Transverse colon (tissue), 4 donors: ENCODE data around the gene HEATR9. TPM values are rescaled to one million over a fixed set of nuclear protein-coding genes. Genes with fewer than 3 reads are reported as not detected.

Experiments
- DNase-seq: peaks from one replicate; pipeline ENCODE4 v3.0.0-alpha.2; 2019
- H3K27ac ChIP-seq, 4 donors: fragments of 200-600 bp; sonication (generic); 2 replicates each; pipeline ENCODE4 v1.5.1; 2016 to 2018; ENCODE audit warnings: inconsistent platforms in 4 of 4
- H3K27me3 ChIP-seq: fragments of 200-600 bp; sonication (generic); 2 replicates; pipeline ENCODE4 v1.5.1; 2017; ENCODE audit warnings: inconsistent platforms
- H3K36me3 ChIP-seq, 4 donors: fragments of 200-600 bp; sonication (generic); 2 replicates each; pipeline ENCODE4 v1.5.1; 2017 to 2019; ENCODE audit warnings: inconsistent platforms in 4 of 4
- H3K4me1 ChIP-seq, 4 donors: fragments of 200-600 bp; sonication (generic); 2 replicates each; pipeline ENCODE4 v1.5.1; 2017 to 2020; ENCODE audit warnings: inconsistent platforms in 4 of 4
- H3K4me3 ChIP-seq, 4 donors: fragments of 200-600 bp; sonication (generic); 1 replicate in 1 of 4; 2 replicates in 3 of 4; pipeline versions ENCODE4 v1.5.1 to v1.6.1; 2017 to 2019; ENCODE audit warnings: inconsistent platforms in 4 of 4
- H3K9me3 ChIP-seq, 2 donors: fragments of 200-600 bp; sonication (generic); 2 replicates each; pipeline ENCODE4 v1.5.1; 2017 to 2019; ENCODE audit warnings: inconsistent platforms in 2 of 2
- EP300 ChIP-seq: sonication (generic); formaldehyde crosslinking; IDR thresholded peaks from one replicate; pipeline ENCODE4 v1.6.1; 2017; ENCODE audit warnings: antibody characterized with exemption, low read depth
- POLR2A ChIP-seq: fragments of 450-650 bp; IDR thresholded peaks from one replicate; pipeline ENCODE4 v1.6.1; 2016; ENCODE audit warnings: antibody characterized with exemption, mild to moderate bottlenecking, moderate library complexity
- POLR2AphosphoS5 ChIP-seq, 3 donors: sonication (generic); formaldehyde crosslinking; IDR thresholded peaks; one replicate each; pipeline ENCODE4 v1.6.1; 2016; ENCODE audit warnings: antibody characterized with exemption in 3 of 3
- WGBS, 2 donors: methylation state at CpG; one replicate each; pipeline ENCODE4 v1.1.5; 2018; ENCODE audit warnings: low coverage in 1 of 2; 5-methylcytosine and 5-hydroxymethylcytosine counted together
- in situ Hi-C, 4 donors: fragments of 200-750 bp; cut with MboI; loops; one replicate each; pipeline versions ENCODE4 v1.15.0 to v1.15.1; 2017; ENCODE audit warnings: low sequenced_read_pairs in 3 of 4, low pct_ligation_motif_present in 1 of 4, low pct_unique_long_range_greater_than_20kb in 1 of 4
- intact Hi-C: fragments of 100-400 bp; cut with DNase I; formaldehyde crosslinking; loops from one replicate; pipeline ENCODE4 v1.15.1; 2023; ENCODE audit warnings: low total_unique reads
- total RNA-seq, 4 donors: library from RNA; depleted of rRNA; stranded (reverse); fragments of >200 nt; gene quantifications; one replicate each; pipeline ENCODE4 v1.1.0, GENCODE V29; 2016
- TF ChIP-seq, protein P1 (sequence below), 5 experiments: fragments of 200-600 bp in 3 of 5; fragments of 450-650 bp in 2 of 5; sonication (generic) in 3 of 5; IDR thresholded peaks; 1 replicate in 2 of 5; 2 replicates in 3 of 5; pipeline ENCODE4 v1.5.1; 2016 to 2017; ENCODE audit warnings: antibody characterized with exemption in 5 of 5, inconsistent platforms in 3 of 5, mild to moderate bottlenecking in 2 of 5, moderate library complexity in 1 of 5

Gene HEATR9
- total RNA-seq, 4 donors from 2014 or later, result not detected

DNA sequence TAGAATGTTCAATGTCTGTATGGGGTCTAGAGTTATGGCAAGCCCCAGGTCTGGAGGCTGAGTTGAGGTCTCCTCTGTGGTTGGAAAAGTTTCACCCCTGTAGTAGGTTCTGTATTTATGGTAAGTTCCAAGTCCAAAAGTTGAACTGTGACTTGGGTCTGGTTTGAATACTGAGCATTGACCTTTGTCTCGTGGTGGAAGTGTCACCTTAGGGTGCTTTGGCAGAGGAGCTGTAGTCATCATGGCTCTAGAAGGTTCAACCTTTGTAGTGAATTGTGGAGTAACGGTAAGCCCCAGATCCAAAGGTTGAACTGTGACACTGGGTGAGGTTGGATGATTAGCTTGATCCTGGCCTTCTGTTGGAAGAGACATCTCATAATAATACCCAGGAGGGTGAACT, 44.3 kb upstream of the HEATR9 start:
- no peak for DNase-seq
- Histone ChIP-seq H3K27me3 (no peaks in the 10 kb centered on the region), H3K4me3 (no peak overlapping the region), H3K9me3 (no peaks in the 10 kb centered on the region), H3K27ac (no peak overlapping the region), H3K36me3 (no peaks in the 10 kb centered on the region), H3K4me1 (no peaks in the 10 kb centered on the region)
- WGBS, 2 donors, result 92% methylated on average over 2 of the region's 2 CpGs; no CpG with 5 or more reads in 1 of the 2 donors
- in situ Hi-C loops (no loop called here), intact Hi-C loops (no loop called here)
- no peak for TF ChIP-seq EP300
- TF ChIP-seq, protein P1, sequence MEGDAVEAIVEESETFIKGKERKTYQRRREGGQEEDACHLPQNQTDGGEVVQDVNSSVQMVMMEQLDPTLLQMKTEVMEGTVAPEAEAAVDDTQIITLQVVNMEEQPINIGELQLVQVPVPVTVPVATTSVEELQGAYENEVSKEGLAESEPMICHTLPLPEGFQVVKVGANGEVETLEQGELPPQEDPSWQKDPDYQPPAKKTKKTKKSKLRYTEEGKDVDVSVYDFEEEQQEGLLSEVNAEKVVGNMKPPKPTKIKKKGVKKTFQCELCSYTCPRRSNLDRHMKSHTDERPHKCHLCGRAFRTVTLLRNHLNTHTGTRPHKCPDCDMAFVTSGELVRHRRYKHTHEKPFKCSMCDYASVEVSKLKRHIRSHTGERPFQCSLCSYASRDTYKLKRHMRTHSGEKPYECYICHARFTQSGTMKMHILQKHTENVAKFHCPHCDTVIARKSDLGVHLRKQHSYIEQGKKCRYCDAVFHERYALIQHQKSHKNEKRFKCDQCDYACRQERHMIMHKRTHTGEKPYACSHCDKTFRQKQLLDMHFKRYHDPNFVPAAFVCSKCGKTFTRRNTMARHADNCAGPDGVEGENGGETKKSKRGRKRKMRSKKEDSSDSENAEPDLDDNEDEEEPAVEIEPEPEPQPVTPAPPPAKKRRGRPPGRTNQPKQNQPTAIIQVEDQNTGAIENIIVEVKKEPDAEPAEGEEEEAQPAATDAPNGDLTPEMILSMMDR (IDR thresholded peaks at IDR 0.05), result no peak
- no peak for TF ChIP-seq POLR2A
- no peak for TF ChIP-seq POLR2AphosphoS5 (IDR thresholded peaks at IDR 0.05)

GRCh38 chr17:35912339-35912912, 43.7 kb upstream of the HEATR9 start:
- Histone ChIP-seq H3K9me3 (no peaks in the 10 kb centered on the region), H3K27me3 (no peaks in the 10 kb centered on the region), H3K4me3 (no peak overlapping the region), H3K36me3 (no peaks in the 10 kb centered on the region), H3K4me1 (no peaks in the 10 kb centered on the region), H3K27ac (no peak overlapping the region)
- DNase-seq, result no peak
- intact Hi-C loops (no loop called here), in situ Hi-C loops (no loop called here)
- TF ChIP-seq EP300, result no peak
- TF ChIP-seq, protein P1 (IDR thresholded peaks at IDR 0.05), result no peak
- no peak for TF ChIP-seq POLR2A
- TF ChIP-seq POLR2AphosphoS5 (IDR thresholded peaks at IDR 0.05), result no peak
- WGBS, 2 donors, result 89 to 98% methylated on average over 3 of the region's 3 CpGs

- in situ Hi-C loops (no loop called here), intact Hi-C loops (no loop called here)
- no peak for DNase-seq
- Histone ChIP-seq H3K9me3 (no peaks in the 10 kb centered on the region), H3K36me3 (no peaks in the 10 kb centered on the region), H3K4me1 (no peaks in the 10 kb centered on the region), H3K27me3 (no peaks in the 10 kb centered on the region), H3K4me3 (no peak overlapping the region), H3K27ac (no peak overlapping the region)
- WGBS, 2 donors, result 85% methylated on average over 3 of the region's 3 CpGs; no CpG with 5 or more reads in 1 of the 2 donors
- TF ChIP-seq EP300, result no peak
- TF ChIP-seq POLR2A, result no peak
- TF ChIP-seq POLR2AphosphoS5 (IDR thresholded peaks at IDR 0.05), result no peak
- TF ChIP-seq, protein P1 (IDR thresholded peaks at IDR 0.05), result no peak
These were observed 40.7 kb upstream of the HEATR9 start for GRCh38 chr17:35909408-35909807.

DNA sequence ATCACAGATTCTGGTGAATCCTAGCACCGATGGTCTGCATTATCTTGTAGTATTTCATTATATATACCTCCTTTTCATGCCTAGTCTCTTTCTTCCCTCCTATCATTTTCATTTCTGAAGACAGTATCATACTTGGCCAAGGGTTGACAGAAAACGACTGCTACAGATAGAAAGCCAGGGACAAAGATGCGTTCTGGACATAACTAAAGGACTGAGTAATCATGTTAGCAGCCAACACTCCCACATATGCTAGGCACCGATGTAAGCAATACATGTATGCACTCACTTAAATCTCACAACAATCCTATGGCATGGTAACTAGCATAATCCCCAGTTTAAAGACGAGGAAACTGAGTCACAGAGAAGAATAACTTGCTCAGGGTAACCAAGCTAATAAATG, 39.0 kb upstream of the HEATR9 start:
- in situ Hi-C loops, result no loop called here
- H3K27ac ChIP-seq, result no peak overlapping the region
- WGBS, 2 donors, result 61 to 76% methylated on average over 5 of the region's 5 CpGs
- no peaks in the 10 kb centered on the region for H3K27me3 ChIP-seq
- H3K36me3 ChIP-seq, result no peaks in the 10 kb centered on the region
- intact Hi-C loops, result no loop called here
- no peaks in the 10 kb centered on the region for H3K4me1 ChIP-seq
- no peaks in the 10 kb centered on the region for H3K9me3 ChIP-seq
- DNase-seq, result no peak
- no peak overlapping the region for H3K4me3 ChIP-seq
- TF ChIP-seq POLR2AphosphoS5 (IDR thresholded peaks at IDR 0.05) (no peak), POLR2A (no peak), EP300 (no peak)
- TF ChIP-seq, protein P1 (IDR thresholded peaks at IDR 0.05), result no peak
